NCI-H2227 (cell line): ENCODE measurements around the gene NXNL1.

Experiments
- DNase-seq: peaks from one replicate; lab custom pipeline; 2025; ENCODE audit not compliant: unreplicated experiment; lab: John Stamatoyannopoulos, UW

The NXNL1 gene

DNA sequence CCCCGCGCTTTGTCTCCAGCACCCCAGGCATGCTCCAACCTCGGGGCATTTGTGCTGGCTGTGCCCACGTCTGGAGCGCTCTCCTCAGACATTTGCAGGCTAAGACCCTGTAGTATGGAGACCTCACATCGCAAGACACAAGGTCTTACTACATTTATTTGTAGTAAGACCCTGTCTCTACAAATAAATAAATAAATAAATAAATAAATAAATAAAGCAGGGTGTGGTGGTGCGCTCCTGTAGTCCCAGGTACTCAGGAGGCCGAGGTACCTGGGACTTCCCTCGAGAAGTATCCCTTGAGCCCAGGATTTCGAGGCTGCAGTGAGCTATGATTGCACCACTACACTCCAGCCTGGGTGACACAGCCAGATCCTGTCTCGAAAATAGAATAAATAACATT is 4.6 kb downstream of the NXNL1 start:
- DNase-seq: no peak

DNA sequence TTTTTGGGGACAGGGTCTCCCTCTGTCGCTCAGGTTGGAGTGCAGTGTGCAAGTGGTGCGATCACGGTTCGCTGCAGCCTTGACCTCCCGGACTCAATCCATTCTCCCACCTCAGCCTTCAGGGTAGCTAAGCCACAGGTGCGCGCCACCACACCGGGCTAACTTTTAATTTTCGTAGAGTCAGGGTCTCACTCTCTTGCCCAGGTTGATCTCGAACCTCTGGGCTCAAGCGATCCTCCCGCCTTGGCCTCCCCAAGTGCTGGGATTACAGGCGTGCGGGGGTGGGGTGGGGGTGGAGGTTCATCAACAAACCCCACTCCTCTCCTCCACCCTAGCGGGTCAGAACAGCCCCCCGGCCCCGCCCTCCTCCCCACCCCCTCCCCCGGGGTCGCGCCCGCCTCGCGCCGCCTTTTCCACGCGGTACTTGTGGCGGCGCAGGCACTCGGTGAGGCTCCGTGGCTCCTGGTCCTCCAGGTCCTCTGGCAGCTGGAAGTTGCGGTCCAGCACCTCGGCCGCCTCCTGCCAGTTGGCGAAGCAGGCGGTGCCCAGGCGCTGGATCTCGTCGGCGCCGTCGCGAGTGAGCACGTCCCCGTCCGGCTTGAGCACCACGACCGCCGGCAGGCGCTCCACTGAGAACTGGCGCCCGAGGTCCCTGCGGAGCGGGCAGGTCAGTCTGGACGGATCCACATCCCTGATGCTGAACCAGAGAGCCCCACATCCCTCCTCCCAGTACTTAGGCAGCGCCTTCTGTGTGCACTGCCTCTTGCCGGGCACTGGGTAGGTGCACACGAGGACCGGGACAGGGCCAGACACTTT is 5.2 kb downstream of the NXNL1 start:
- DNase-seq: no peak

DNA sequence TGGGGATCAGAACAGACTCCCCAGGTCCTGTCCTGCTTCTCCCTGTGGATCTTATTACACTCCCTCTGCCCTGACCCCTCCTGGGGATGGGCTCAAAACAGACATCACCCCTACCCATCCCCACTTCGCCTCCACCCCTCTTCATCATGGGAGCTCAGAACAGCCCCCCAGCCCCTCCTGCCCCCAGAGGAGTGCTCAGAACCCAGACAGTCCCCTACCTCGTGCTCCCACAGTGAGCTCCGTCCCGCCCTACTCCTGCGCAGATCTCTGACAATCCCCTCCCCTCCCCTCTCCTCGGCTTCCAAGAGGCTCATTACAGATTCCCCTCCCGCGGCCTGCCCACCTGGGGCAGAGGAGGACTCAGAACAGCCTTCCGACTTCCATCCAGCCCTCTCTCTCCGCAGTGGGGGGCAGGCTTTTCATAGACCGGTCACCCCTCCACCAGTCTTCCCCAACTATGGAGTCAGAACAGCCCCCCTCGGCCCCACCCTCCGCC is 6.1 kb downstream of the NXNL1 start:
- DNase-seq: peak; percentile 56

DNA sequence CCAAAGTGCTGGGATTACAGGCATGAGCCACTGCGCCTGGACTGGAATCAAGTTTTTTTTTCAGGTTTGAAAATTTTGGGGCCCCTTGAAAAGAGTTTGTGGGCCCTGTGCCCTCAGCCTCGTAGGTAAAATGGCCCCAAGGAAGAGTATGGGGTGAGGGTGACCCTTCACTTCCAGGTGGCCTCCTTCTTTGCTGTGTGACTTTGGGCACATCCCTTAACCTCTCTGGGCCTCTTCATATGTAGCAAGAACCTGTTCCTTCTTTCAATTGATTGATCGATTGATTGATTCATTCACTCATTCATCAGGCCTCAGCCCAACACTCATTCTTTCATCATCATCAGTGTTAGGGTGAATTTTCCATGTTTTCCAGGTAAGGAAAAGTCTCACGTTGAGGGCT is 8.9 kb downstream of the NXNL1 start:
- no peak for DNase-seq

DNA sequence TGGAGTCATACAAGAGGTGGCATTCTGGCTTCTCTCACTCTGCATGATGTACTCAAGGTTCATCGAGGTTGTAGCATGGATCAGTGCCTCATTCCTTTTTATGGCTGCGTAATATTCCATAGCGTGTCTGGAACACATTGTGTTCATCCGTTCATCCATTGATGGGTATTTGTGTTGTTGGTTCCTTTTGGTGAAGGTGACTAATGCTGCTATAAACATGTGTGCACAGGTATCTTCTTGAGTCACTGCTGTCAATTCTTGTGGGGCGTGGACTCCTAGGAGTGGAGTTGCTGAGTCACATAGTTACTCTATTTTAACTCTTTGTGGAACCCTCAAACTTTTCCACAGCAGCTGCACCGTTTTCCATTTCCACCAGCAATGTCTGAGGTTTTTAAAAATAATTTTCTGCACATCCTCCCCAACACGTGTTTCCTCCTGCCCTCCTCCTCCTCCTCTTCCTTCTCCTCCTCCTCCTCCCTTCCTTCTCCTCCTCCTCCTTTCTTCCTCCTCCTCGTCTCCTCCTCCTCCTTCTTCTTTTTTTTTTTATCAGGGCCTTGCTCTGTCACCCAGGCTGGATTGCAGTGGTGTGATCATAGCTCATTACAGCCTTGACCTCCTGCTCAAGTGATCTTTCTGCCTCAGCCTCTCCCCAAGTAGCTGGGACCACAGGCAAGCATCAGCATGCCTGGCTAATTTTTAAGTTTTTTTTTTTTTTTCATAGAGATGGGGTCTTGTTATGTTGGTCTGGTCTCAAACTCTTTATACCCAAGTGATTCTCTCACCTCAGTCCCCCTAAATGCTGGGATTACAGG is 10.3 kb downstream of the NXNL1 start:
- DNase-seq: no peak

DNA sequence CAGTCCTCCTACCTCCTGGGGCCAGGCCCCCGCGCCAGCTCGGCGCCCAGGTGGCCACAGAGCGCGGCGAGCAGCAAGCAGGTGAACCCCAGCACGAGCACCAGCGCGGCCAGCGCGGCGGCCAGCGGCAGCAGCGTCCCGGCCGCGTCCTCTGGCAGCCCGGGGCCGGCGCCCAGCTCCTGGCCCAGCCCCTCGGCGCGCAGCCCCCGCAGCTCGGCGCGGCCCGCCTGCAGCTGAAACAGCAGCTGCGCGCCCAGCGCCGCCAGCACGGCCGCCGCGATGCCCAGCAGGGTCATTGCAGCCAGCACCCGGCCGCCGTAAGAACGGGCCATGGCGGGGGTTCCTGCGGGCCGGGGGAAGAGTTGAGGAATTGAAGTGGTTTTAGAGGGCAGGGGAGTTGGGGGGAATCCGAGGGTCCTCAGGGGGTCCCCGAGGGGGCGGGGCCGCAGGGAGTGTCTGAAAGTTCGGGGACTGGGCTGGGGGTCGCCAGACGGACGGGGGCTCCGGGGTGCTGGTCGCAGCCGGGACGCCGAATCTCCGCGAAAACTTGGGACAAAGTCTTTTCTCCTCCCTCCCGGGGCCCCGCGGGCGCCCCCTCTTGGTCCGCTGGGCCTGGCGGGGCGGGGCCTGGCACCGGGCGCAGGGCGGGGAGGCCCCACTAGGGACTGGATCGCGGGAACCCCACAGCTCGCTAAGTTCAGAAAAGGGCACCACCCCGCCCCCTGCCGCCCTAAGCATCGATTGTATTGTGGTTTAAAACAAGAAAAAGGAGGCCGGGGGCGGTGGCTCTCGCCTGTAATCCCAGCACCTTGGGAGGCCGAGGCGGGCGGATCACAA is 12.4 kb downstream of the NXNL1 start, which contains the start of gene TMEM221:
Gene TMEM221 (minus strand): TSS at position 538 of the 837 bp plus-strand sequence. CDS start 206 bp downstream, at position 332.
- DNase-seq: peak; percentile 29

DNA sequence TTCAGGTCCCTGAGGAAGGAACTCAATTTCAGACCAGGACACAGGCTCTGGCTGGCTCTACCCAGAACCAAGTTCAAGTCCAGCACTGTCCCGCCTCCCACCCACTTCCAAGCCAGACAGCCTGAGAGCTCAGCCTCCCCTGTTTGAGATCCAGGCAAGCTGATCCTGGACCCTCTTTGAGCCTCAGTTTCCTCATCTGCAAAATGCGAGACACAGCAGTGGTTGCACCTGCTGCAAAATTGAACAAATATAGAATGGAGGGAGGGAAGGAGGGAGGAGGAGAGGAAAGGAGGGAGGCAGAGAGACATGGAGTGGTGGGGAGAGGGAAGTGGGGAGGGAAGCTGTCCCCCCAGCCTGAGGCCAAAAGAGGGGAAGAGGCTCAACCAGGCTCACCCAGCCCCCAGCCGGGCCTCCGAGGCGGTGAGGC is 13.0 kb downstream of the NXNL1 start:
- no peak for DNase-seq

DNA sequence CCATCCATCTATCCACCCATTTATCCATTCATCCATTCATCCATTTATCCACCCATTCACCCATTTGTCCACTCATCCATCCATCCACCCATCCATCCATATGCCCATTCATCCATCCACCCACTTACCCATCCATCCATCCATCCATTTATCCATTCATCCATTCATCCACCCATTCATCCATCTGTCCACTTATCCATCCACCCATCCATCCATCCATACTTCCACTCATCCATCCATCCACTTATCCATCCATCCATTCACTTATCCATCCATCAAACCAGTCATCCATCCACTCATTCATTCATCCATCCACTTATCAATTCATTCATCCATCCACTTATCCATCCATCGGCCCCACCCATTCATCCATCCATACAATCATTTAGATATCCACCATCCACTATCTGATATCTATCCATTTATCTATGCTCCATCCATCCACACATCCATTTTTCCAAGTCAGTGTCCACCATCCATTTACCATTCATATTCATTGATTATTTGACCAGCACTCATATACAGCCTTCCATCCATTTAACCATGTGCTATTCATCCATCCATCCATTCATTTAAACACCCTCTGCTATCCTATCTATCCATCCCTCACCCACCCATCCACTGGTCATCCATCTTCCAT is 15.1 kb downstream of the NXNL1 start:
- no peak for DNase-seq

DNA sequence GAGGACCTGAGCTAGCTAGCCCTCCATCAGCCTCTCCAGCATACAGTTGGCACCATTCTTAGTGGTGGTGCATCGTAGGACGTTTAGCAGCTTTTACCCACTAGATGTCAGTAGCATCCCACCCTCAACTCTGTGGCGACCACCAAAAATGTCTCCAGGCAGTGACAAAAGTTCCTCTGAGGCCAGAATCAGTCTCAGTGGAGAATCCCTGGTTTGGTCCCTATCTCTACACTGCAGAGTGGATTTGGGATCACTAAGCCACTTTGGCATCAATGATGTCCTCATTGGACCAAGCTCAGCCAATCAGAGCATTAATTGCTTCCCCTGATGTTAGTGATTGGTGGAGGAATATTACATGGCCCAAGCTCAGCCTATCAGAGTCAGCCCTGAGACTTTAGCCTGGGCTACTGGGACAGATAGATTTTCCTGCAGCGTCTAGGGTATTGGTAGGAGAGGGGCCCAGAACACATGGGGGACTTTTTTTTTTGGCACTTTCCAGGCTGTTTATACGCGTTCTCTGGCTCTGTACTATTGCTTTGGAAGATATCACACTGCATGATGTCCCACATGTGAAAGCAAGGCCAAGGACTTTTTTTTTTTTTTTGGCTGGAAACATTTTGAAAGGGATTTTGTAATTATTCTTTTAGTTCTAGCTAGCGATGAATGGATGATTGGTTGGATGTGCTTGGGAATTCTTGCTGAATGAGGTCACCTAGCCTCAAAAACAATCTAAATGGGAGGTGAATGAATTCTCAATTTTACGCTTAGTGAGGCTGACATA is 19.3 kb downstream of the NXNL1 start:
- no peak for DNase-seq

DNA sequence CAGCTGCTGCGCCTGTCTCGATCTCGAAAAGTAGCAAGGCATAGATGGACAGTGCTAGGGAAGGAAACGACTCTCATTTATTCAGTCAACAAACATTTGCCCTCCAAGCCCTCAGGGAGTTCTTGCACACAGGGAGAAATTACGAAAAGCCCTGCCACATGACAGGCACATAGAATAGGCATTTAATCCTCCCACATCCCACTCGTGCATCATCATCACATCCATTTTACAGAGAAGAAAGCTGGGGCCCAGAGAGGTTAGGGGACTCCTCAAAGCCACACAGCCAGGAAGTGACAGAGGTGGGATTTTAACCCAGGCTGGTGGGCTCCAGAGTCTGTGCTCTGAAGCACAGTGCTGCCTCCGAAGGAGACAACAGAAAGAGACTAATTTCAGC is 23.9 kb downstream of the NXNL1 start:
- no peak for DNase-seq

DNA sequence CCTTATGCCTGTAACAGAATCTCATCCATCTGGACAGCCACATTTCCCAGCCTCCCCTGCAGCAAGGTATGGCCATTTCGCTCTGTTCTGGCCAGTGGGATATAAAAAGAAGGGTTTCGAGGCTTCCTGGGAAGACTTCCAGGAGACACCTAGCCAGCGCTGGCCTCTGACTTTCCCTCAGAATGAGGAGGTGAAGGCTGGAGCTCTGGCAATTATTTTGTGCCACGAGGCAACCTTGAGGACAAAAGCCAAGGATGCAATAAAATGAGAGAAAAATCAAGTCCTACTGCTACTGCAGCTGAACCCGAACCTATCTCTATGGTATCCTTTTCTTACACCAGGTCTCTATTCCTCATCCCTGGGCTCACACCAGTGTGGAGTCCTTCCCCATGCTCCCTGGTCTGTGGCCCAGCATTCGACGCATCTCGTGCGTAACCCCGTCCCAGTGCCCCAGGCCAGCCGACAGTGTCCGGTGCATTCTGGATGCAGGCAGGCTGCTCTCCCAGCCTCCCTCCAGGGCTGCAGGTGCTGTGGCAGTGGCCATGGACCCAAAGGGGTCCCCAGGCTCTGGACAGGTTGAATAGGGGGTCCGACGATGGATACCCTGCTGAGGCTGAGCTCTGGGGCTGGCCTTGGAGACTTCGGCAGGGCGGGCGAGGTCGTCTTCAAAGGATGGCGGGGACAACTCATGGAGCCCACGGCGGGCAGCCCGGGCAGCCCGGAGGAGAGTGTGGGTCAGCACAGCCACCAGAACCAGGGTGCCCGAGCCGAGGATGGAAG is 24.4 kb downstream of the NXNL1 start:
- DNase-seq: no peak

DNA sequence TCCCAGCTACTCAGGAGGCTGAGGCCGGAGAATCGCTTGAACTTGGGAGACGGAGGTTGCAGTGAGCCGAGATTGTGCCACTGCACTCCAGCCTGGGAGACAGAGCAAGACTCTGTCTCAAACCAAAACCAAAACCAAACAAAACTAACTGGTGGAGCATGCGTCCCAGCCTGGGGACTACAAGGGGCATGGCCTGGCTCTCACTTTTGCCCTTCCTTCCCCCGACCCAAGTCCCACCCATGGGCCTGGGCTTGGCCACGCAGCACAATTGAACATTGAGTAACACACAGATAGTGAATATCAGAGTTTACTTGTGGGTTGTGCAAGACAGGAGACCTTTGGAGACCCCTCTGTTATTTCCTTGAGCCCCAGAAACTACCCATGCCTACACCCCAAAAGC is 25.5 kb downstream of the NXNL1 start:
- no peak for DNase-seq

DNA sequence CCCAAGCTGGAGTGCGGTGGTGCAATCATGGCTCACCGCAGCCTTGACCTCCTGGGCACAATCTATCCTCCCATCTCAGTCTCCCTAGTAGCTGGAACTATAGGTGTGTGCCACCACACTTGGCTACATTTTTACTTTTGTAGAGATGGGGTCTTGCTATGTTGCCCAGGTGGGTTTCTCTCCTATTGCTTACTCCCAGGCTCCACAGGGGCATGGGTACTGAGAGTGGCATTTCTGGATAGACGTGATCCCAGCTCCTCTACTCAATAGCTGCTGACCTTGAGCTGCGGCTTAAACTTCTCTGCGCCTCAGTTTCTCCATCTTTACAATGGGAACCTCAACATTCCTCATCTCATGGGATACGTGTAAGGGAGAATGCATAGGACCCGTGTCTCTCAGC is 29.3 kb downstream of the NXNL1 start:
- DNase-seq: no peak

DNA sequence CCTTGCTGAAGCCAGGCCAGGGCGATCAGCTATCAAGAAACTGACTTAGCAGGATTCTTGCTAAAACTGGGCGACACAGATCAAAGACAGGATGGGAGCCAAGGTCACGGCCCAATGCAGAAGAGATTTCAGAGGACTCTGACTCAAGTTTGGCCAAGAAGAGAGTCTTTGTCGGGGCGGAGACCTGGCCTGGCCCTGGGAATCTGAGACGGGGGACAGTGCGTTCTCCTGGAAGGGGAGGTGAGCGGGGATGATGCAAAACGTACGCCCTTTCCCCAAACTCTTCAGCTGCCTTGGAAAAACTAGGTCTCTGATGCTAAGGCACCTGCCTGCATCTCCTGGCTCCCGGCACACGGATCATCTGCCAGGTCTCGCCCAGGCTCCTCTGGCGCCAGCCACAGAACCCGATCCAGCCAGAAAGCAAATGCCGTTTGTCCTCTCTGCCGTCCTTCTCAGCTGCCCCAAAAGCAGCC is 31.0 kb downstream of the NXNL1 start:
- no peak for DNase-seq

DNA sequence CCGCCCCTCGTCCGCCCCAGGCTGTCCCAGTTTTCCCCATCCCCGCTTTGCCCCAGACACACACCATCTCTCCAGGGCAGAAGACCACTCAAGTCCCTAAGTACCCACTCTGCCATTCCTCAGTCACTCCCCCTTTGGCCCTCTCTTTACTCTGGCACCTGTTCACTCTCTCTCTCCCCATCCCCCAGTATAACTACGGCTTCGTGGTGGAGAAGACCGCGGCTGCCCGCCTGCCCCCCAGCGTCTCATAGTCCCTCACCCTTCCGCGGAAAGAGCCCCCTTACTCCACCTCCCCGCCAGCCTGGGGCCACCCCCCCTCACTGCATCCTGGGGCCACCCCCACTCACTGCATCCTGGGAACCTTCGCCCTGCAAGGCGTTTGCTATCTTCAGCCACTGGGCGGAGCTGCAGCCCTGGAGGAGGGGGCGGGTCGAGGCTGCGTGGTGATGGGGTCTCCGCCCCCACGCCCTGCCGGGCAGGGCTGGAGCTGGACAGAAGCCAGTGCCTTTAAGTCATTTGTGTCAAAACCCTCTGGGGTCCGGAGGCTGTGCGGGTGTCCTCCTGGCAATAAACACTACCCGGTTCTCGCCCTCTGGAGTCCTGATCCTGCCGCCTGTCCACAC is 35.9 kb downstream of the NXNL1 start:
- peak; percentile 84 for DNase-seq

DNA sequence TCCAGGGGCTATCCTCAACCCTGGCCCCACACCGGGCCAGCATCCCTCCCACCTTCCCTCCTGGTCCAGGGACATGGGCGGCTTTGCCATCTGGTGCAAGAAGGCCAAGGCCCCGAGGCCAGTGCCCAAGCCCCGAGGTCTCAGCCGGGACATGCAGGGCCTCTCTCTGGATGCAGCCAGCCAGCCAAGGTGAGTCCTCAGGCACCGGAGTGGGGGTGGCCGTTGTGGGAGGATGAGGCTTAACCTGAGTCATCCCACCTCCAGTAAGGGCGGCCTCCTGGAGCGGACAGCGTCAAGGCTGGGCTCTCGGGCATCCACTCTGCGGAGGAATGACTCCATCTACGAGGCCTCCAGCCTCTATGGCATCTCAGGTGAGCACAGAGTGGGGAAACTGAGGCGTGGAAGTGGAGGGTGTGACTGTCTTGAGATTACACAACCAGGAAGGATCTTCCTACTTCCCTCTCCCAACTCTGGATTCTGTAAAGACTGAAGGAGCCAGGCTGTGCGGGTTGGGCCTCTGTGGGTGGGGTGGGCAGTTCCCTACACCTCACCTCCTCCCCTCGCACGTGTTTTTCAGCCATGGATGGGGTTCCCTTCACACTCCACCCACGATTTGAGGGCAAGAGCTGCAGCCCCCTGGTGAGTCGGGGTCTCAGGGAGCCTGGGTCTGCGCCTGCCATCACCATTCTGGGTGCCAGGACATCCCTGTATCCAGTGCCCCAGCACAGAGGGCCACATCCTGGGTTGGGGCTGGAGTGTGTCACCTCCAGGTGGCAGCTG is 37.1 kb downstream of the NXNL1 start:
- DNase-seq: no peak

DNA sequence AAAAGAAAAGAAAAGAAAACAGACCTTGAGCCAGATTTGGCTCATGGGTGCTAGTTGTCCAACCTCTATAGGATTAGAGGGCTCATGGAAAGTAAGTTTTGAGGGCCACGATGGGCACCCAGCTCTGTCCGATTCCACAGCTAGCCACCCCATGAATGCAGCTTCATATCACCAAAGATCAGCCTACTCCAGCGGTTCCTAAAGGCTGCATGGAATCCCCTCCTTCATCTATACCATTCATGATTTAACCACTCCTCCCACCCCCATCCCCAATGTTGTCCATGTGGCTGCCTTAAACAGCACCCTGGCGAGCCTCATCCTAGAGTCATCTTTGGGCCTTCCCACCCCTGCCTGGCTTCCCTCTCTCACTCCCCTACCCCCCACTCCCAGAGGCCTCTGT is 38.8 kb downstream of the NXNL1 start:
- no peak for DNase-seq

DNA sequence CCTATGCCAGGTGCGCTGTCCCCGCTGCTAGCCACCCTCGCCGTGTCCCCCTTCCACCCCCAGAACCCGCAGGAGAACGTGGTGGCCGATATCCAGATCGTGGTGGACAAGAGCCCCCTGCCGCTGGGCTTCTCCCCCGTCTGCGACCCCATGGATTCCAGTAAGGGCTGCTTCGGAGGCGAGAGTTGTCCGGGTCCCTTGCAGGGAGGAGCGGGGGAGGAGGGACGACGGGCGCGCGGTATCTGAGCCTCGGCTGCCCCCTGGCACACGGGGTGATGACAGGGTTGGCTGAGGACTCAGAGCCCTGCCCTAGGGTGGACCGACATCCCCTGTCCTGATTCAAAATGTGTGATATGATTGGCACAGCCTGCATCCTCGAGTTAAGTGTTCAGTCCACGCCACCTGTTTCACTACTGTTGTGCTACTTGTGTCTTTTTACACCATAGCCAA is 40.2 kb downstream of the NXNL1 start:
- DNase-seq: peak; percentile 39
